ENCODE data around the gene SAMD4B. TPM values are rescaled to one million over a fixed set of nuclear protein-coding genes. Genes with fewer than 3 reads are reported as not detected.
A peak's percentile ranks its signal among the peaks of the same experiment; 100 is the strongest.

The SAMD4B gene
- total and polyA plus RNA-seq, 4 donors, result 77.6 to 103 (median 86.8) TPM

- Histone ChIP-seq H3K36me3 (ENCODE audit: control insufficient read depth in 4 of 4, insufficient read depth in 4 of 4, low read length in 4 of 4) (peaks cover 5 to 25% (median 13%) of the 10 kb centered on the region in 4 donors), H3K9me3 (ENCODE audit: control insufficient read depth in 4 of 4, insufficient read depth in 3 of 4, low read length in 3 of 4) (no peaks in the 10 kb centered on the region), H3K27ac (ENCODE audit: low read depth in 1 of 2, low read length in 1 of 2) (no peak overlapping the region), H3K4me3 (no peak overlapping the region), H3K27me3 (ENCODE audit: control insufficient read depth in 3 of 3, insufficient read depth in 3 of 3, low read length in 2 of 3) (no peaks in the 10 kb centered on the region), H3K9ac (ENCODE audit: insufficient read depth in 1 of 2, low read length in 2 of 2) (peak overlapping the region in 1 of 2 donors; percentile 23), H3K4me1 (ENCODE audit: control insufficient read depth in 5 of 5, insufficient read depth in 5 of 5, low read length in 5 of 5) (peaks cover 2 to 26% (median 11%) of the 10 kb centered on the region in 5 donors)
- no peak for ATAC-seq (ENCODE audit: insufficient read depth, low FRiP score)
- WGBS, 2 donors, result 83 to 90% methylated on average over 4 of the region's 4 CpGs
- TF ChIP-seq CTCF (IDR thresholded peaks at IDR 0.05; ENCODE audit: control extremely low read depth, extremely low read depth), result no peak
- DNase-seq, result no peak
Observed at GRCh38 chr19:39347332-39348164, 5.3 kb downstream of the SAMD4B start.

GRCh38 chr19:39349326-39349725 is 7.1 kb downstream of the SAMD4B start:
- DNase-seq (no peak), ATAC-seq (ENCODE audit: insufficient read depth, low FRiP score) (no peak)
- peaks cover 0 to 13% (median 5%) of the 10 kb centered on the region in 5 donors for H3K4me1 ChIP-seq (ENCODE audit: control insufficient read depth in 5 of 5, insufficient read depth in 5 of 5, low read length in 5 of 5)
- H3K36me3 ChIP-seq (ENCODE audit: control insufficient read depth in 4 of 4, insufficient read depth in 4 of 4, low read length in 4 of 4), result peaks cover 5 to 34% (median 13%) of the 10 kb centered on the region in 4 donors
- no peak overlapping the region for H3K27ac ChIP-seq (ENCODE audit: low read depth in 1 of 2, low read length in 1 of 2)
- H3K9ac ChIP-seq (ENCODE audit: insufficient read depth in 1 of 2, low read length in 2 of 2), result no peak overlapping the region
- H3K9me3 ChIP-seq (ENCODE audit: control insufficient read depth in 4 of 4, insufficient read depth in 3 of 4, low read length in 3 of 4), result no peaks in the 10 kb centered on the region
- H3K4me3 ChIP-seq, result no peak overlapping the region
- WGBS, 2 donors, result 83 to 90% methylated on average over 4 of the region's 4 CpGs
- no peak for TF ChIP-seq CTCF (IDR thresholded peaks at IDR 0.05; ENCODE audit: control extremely low read depth, extremely low read depth)
- H3K27me3 ChIP-seq (ENCODE audit: control insufficient read depth in 3 of 3, insufficient read depth in 3 of 3, low read length in 2 of 3), result no peaks in the 10 kb centered on the region

GRCh38 chr19:39350156-39350555 is 7.9 kb downstream of the SAMD4B start:
- ATAC-seq (ENCODE audit: insufficient read depth, low FRiP score), result no peak
- no peak overlapping the region for H3K4me3 ChIP-seq

More at GRCh38 chr19:39350156-39350555, 7.9 kb downstream of the SAMD4B start:
- WGBS, 2 donors, result 97% methylated on average over 3 of the region's 3 CpGs
- Histone ChIP-seq H3K27me3 (ENCODE audit: control insufficient read depth in 3 of 3, insufficient read depth in 3 of 3, low read length in 2 of 3) (no peaks in the 10 kb centered on the region), H3K36me3 (ENCODE audit: control insufficient read depth in 4 of 4, insufficient read depth in 4 of 4, low read length in 4 of 4) (peaks cover 5 to 38% (median 14%) of the 10 kb centered on the region in 4 donors), H3K27ac (ENCODE audit: low read depth in 1 of 2, low read length in 1 of 2) (no peak overlapping the region), H3K9me3 (ENCODE audit: control insufficient read depth in 4 of 4, insufficient read depth in 3 of 4, low read length in 3 of 4) (no peaks in the 10 kb centered on the region), H3K9ac (ENCODE audit: insufficient read depth in 1 of 2, low read length in 2 of 2) (no peak overlapping the region), H3K4me1 (ENCODE audit: control insufficient read depth in 5 of 5, insufficient read depth in 5 of 5, low read length in 5 of 5) (peaks cover 0 to 7% (median 4%) of the 10 kb centered on the region in 5 donors)
- TF ChIP-seq CTCF (IDR thresholded peaks at IDR 0.05; ENCODE audit: control extremely low read depth, extremely low read depth), result no peak
- DNase-seq, result no peak
